ENCODE results near the gene BRPF3. TPM values are rescaled to one million over a fixed set of nuclear protein-coding genes. Genes with fewer than 3 reads are reported as not detected.

BRPF3 gene
- total and polyA plus RNA-seq, 4 donors, result 7.5 to 20.0 (median 13.7) TPM

- Histone ChIP-seq H3K36me3 (ENCODE audit: control insufficient read depth in 4 of 4, insufficient read depth in 3 of 4, low read depth in 1 of 4, low read length in 3 of 4) (no peaks in the 10 kb centered on the region), H3K27me3 (ENCODE audit: control insufficient read depth in 4 of 4, insufficient read depth in 4 of 4, low read length in 3 of 4) (no peaks in the 10 kb centered on the region), H3K4me1 (ENCODE audit: control insufficient read depth in 4 of 4, insufficient read depth in 4 of 4, low read length in 3 of 4) (no peaks in the 10 kb centered on the region), H3K9me3 (ENCODE audit: control insufficient read depth in 4 of 4, low read length in 3 of 4) (no peaks in the 10 kb centered on the region), H3K4me3 (ENCODE audit: low read depth in 1 of 3, low read length in 3 of 3) (no peak overlapping the region), H3K27ac (ENCODE audit: low read depth in 1 of 2, low read length in 2 of 2) (no peak overlapping the region), H3K9ac (ENCODE audit: low read depth in 1 of 2, low read length in 2 of 2) (no peak overlapping the region)
- DNase-seq (ENCODE audit: low spot score), result no peak
- TF ChIP-seq RXRA (IDR thresholded peaks at IDR 0.05) (no peak), TAF1 (conservative IDR thresholded peaks at IDR 0.05) (no peak), EGR1 (IDR thresholded peaks at IDR 0.05; ENCODE audit: low read depth in 2 of 2) (no peak), CTCF (IDR thresholded peaks at IDR 0.05; ENCODE audit: low read depth, low read length, missing input control) (no peak), SP1 (IDR thresholded peaks at IDR 0.05) (no peak), HNF4A (conservative IDR thresholded peaks at IDR 0.05) (no peak), MAX (IDR thresholded peaks at IDR 0.05) (no peak), ATF3 (IDR thresholded peaks at IDR 0.05) (no peak), HNF4G (IDR thresholded peaks at IDR 0.05) (no peak), YY1 (IDR thresholded peaks at IDR 0.05) (no peak), FOXA1 (IDR thresholded peaks at IDR 0.05) (no peak), NR2F2 (IDR thresholded peaks at IDR 0.05) (no peak), JUND (IDR thresholded peaks at IDR 0.05) (no peak), REST (IDR thresholded peaks at IDR 0.05) (no peak), ZBTB33 (IDR thresholded peaks at IDR 0.05) (no peak), RAD21 (IDR thresholded peaks at IDR 0.05) (no peak), FOXA2 (IDR thresholded peaks at IDR 0.05) (no peak), GABPA (IDR thresholded peaks at IDR 0.05 in 1 of 2, conservative IDR thresholded peaks at IDR 0.05 in 1 of 2) (no peak)
- WGBS, result 96% methylated on average over 2 of the region's 2 CpGs
Observed at GRCh38 chr6:36169023-36170007, 27.2 kb upstream of the BRPF3 start.
